Measurements from ENCODE around the gene KLK13.
A peak's percentile ranks its signal among the peaks of the same experiment; 100 is the strongest.

Gene KLK13

DNA sequence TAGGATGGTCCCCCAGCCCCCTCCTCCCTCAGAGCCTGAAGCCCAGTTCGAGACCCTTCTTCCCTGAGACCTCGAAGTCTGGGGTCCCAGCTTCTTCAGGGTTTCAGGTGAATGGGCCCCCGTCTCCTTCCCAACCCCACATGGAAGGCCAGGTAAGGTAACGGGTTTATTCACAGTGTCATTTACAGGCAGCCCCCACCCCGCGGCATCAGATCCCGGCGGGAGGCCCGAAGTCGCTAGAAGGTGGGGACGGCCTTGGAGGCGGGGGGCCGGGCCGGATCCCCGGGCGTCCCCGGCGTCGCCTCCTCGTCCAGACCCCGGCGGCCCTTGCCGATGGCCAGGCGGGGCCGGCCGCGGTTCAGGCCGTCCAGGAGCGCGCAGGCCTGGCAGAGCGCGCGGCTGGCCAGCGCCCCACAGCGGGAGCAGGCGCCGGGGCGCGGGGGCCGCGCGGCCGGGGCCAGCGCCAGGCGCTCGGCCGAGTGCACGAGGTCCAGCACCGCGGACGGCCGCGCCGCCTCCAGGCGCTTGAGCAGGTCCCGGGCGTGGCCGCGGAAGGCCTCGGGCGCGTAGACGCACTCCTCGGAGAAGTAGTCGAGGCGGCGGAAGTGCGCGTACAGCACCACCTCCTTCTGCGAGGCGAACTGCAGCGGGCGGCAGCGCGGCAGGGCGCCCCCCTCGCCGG, 33.6 kb upstream of the KLK13 start:
- H3K18ac ChIP-seq (ENCODE audit: low read length) = no peak overlapping the region
- no peak overlapping the region for H3K14ac ChIP-seq (ENCODE audit: low read length)
- H3K79me1 ChIP-seq (ENCODE audit: low read length) = no peaks in the 10 kb centered on the region
- no peak overlapping the region for H3K4me2 ChIP-seq (ENCODE audit: low read length)
- no peak overlapping the region for H4K91ac ChIP-seq (ENCODE audit: low read depth, low read length)
- no peak overlapping the region for H4K8ac ChIP-seq (ENCODE audit: low read depth, low read length)
- H2AK5ac ChIP-seq (ENCODE audit: low read length) = no peak overlapping the region
- no peak for DNase-seq
- H2BK5ac ChIP-seq (ENCODE audit: low read depth, low read length, poor library complexity) = no peak overlapping the region
- H3K4ac ChIP-seq (ENCODE audit: low read depth, low read length) = no peak overlapping the region
- WGBS (ENCODE audit: extremely low coverage, insufficient coverage, insufficient read length) = no CpG with 5 or more reads among the region's 78 CpGs
- H2BK120ac ChIP-seq (ENCODE audit: insufficient read depth, low read length, poor library complexity) = no peak overlapping the region
- no peak overlapping the region for H2BK12ac ChIP-seq (ENCODE audit: low read length)
- H3K27me3 ChIP-seq (ENCODE audit: insufficient read depth, low read length) = no peaks in the 10 kb centered on the region
- H3K4me3 ChIP-seq (ENCODE audit: low read depth, low read length) = no peak overlapping the region
- no peaks in the 10 kb centered on the region for H3K79me2 ChIP-seq (ENCODE audit: control insufficient read depth, insufficient read depth, low read length, poor library complexity)
- no peak overlapping the region for H3K9ac ChIP-seq (ENCODE audit: low read length)
- H2AFZ ChIP-seq (ENCODE audit: insufficient read depth, low read length, poor library complexity) = no peak overlapping the region
- no peak overlapping the region for H4K12ac ChIP-seq (ENCODE audit: low read depth, low read length)
- no peak overlapping the region for H3K23ac ChIP-seq (ENCODE audit: low read length)
- peaks cover 2% of the 10 kb centered on the region for H3K9me3 ChIP-seq (ENCODE audit: insufficient read depth, low read depth, low read length)
- H3K36me3 ChIP-seq (ENCODE audit: control insufficient read depth in 1 of 2, insufficient read depth in 2 of 2, low read length in 2 of 2) = peaks cover 20 to 21% of the 10 kb centered on the region in 2 experiments
- no peak overlapping the region for H3K27ac ChIP-seq (ENCODE audit: low read depth, low read length)
- no peaks in the 10 kb centered on the region for H3K4me1 ChIP-seq (ENCODE audit: control insufficient read depth in 1 of 2, insufficient read depth in 2 of 2, low read length in 2 of 2)

DNA sequence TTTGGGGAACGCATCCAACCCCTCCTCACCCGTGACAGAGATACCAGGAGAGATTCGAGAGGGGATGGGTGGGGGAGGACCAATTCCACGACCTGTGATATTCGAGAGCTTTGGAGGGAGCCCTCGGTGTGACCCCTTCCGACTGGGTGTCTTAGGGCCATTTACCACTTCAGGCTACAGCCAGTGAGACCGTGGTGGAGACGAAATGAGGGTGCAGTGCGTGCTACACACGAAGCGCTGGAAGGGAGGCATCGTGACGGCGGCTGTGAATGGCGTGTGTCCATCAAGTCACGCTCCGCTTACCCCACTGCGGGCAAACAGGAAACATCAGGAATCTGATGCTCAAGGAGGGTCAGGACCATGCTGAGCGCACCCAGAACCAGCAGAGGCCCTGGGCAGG, 32.9 kb upstream of the KLK13 start:
- H3K79me1 ChIP-seq (ENCODE audit: low read length) = no peaks in the 10 kb centered on the region
- H4K8ac ChIP-seq (ENCODE audit: low read depth, low read length) = no peak overlapping the region
- H2AFZ ChIP-seq (ENCODE audit: insufficient read depth, low read length, poor library complexity) = no peak overlapping the region
- no peak overlapping the region for H2AK5ac ChIP-seq (ENCODE audit: low read length)
- no peak for DNase-seq
- H3K23ac ChIP-seq (ENCODE audit: low read length) = no peak overlapping the region
- H3K4me1 ChIP-seq (ENCODE audit: control insufficient read depth in 1 of 2, insufficient read depth in 2 of 2, low read length in 2 of 2) = no peaks in the 10 kb centered on the region
- H3K18ac ChIP-seq (ENCODE audit: low read length) = no peak overlapping the region
- no peaks in the 10 kb centered on the region for H3K27me3 ChIP-seq (ENCODE audit: insufficient read depth, low read length)
- WGBS (ENCODE audit: extremely low coverage, insufficient coverage, insufficient read length) = no CpG with 5 or more reads among the region's 20 CpGs
- H3K14ac ChIP-seq (ENCODE audit: low read length) = no peak overlapping the region
- H3K27ac ChIP-seq (ENCODE audit: low read depth, low read length) = no peak overlapping the region
- H4K91ac ChIP-seq (ENCODE audit: low read depth, low read length) = no peak overlapping the region
- H3K9me3 ChIP-seq (ENCODE audit: insufficient read depth, low read depth, low read length) = peaks cover 2% of the 10 kb centered on the region
- H2BK120ac ChIP-seq (ENCODE audit: insufficient read depth, low read length, poor library complexity) = no peak overlapping the region
- no peaks in the 10 kb centered on the region for H3K79me2 ChIP-seq (ENCODE audit: control insufficient read depth, insufficient read depth, low read length, poor library complexity)
- no peak overlapping the region for H2BK12ac ChIP-seq (ENCODE audit: low read length)
- H4K12ac ChIP-seq (ENCODE audit: low read depth, low read length) = no peak overlapping the region
- no peak overlapping the region for H3K4ac ChIP-seq (ENCODE audit: low read depth, low read length)
- no peak overlapping the region for H2BK5ac ChIP-seq (ENCODE audit: low read depth, low read length, poor library complexity)
- H3K4me3 ChIP-seq (ENCODE audit: low read depth, low read length) = no peak overlapping the region
- H3K36me3 ChIP-seq (ENCODE audit: control insufficient read depth in 1 of 2, insufficient read depth in 2 of 2, low read length in 2 of 2) = peaks cover 20 to 21% of the 10 kb centered on the region in 2 experiments
- H3K4me2 ChIP-seq (ENCODE audit: low read length) = no peak overlapping the region
- H3K9ac ChIP-seq (ENCODE audit: low read length) = no peak overlapping the region

GRCh38 chr19:51097166-51097738, 32.4 kb upstream of the KLK13 start:
- H2BK12ac ChIP-seq (ENCODE audit: low read length) = no peak overlapping the region
- DNase-seq = peak in 1 of 2 donors; percentile 60
- H2BK5ac ChIP-seq (ENCODE audit: low read depth, low read length, poor library complexity) = no peak overlapping the region
- H3K4ac ChIP-seq (ENCODE audit: low read depth, low read length) = no peak overlapping the region
- no peak overlapping the region for H3K9ac ChIP-seq (ENCODE audit: low read length)
- peak overlapping the region; percentile 14 for H2AFZ ChIP-seq (ENCODE audit: insufficient read depth, low read length, poor library complexity)
- H3K79me2 ChIP-seq (ENCODE audit: control insufficient read depth, insufficient read depth, low read length, poor library complexity) = no peaks in the 10 kb centered on the region
- no peaks in the 10 kb centered on the region for H3K79me1 ChIP-seq (ENCODE audit: low read length)
- H3K14ac ChIP-seq (ENCODE audit: low read length) = no peak overlapping the region
- no peak overlapping the region for H4K12ac ChIP-seq (ENCODE audit: low read depth, low read length)
- H2AK5ac ChIP-seq (ENCODE audit: low read length) = no peak overlapping the region
- no peak overlapping the region for H2BK120ac ChIP-seq (ENCODE audit: insufficient read depth, low read length, poor library complexity)
- H3K23ac ChIP-seq (ENCODE audit: low read length) = no peak overlapping the region
- no peaks in the 10 kb centered on the region for H3K4me1 ChIP-seq (ENCODE audit: control insufficient read depth in 1 of 2, insufficient read depth in 2 of 2, low read length in 2 of 2)
- no peak overlapping the region for H4K8ac ChIP-seq (ENCODE audit: low read depth, low read length)
- no peak overlapping the region for H3K27ac ChIP-seq (ENCODE audit: low read depth, low read length)
- H3K4me2 ChIP-seq (ENCODE audit: low read length) = no peak overlapping the region
- no CpG with 5 or more reads among the region's 8 CpGs for WGBS (ENCODE audit: extremely low coverage, insufficient coverage, insufficient read length)
- H3K4me3 ChIP-seq (ENCODE audit: low read depth, low read length) = no peak overlapping the region
- H4K91ac ChIP-seq (ENCODE audit: low read depth, low read length) = no peak overlapping the region
- H3K9me3 ChIP-seq (ENCODE audit: insufficient read depth, low read depth, low read length) = peaks cover 2% of the 10 kb centered on the region
- H3K36me3 ChIP-seq (ENCODE audit: control insufficient read depth in 1 of 2, insufficient read depth in 2 of 2, low read length in 2 of 2) = peaks cover 16% of the 10 kb centered on the region in 2 experiments
- H3K18ac ChIP-seq (ENCODE audit: low read length) = no peak overlapping the region
- no peaks in the 10 kb centered on the region for H3K27me3 ChIP-seq (ENCODE audit: insufficient read depth, low read length)

GRCh38 chr19:51096473-51097165, 31.7 kb upstream of the KLK13 start:
- H4K91ac ChIP-seq (ENCODE audit: low read depth, low read length) = no peak overlapping the region
- no peak overlapping the region for H2BK5ac ChIP-seq (ENCODE audit: low read depth, low read length, poor library complexity)
- H3K4me1 ChIP-seq (ENCODE audit: control insufficient read depth in 1 of 2, insufficient read depth in 2 of 2, low read length in 2 of 2) = no peaks in the 10 kb centered on the region
- peaks cover 15 to 16% of the 10 kb centered on the region in 2 experiments for H3K36me3 ChIP-seq (ENCODE audit: control insufficient read depth in 1 of 2, insufficient read depth in 2 of 2, low read length in 2 of 2)
- no peak overlapping the region for H3K18ac ChIP-seq (ENCODE audit: low read length)
- no peaks in the 10 kb centered on the region for H3K27me3 ChIP-seq (ENCODE audit: insufficient read depth, low read length)
- H3K23ac ChIP-seq (ENCODE audit: low read length) = no peak overlapping the region
- WGBS (ENCODE audit: extremely low coverage, insufficient coverage, insufficient read length) = no CpG with 5 or more reads among the region's 6 CpGs
- H2AK5ac ChIP-seq (ENCODE audit: low read length) = no peak overlapping the region
- no peak overlapping the region for H4K12ac ChIP-seq (ENCODE audit: low read depth, low read length)
- H2BK120ac ChIP-seq (ENCODE audit: insufficient read depth, low read length, poor library complexity) = no peak overlapping the region
- no peaks in the 10 kb centered on the region for H3K79me1 ChIP-seq (ENCODE audit: low read length)
- H3K4ac ChIP-seq (ENCODE audit: low read depth, low read length) = no peak overlapping the region
- H2BK12ac ChIP-seq (ENCODE audit: low read length) = no peak overlapping the region
- no peak overlapping the region for H3K4me3 ChIP-seq (ENCODE audit: low read depth, low read length)
- H3K27ac ChIP-seq (ENCODE audit: low read depth, low read length) = no peak overlapping the region
- H4K8ac ChIP-seq (ENCODE audit: low read depth, low read length) = no peak overlapping the region
- no peak overlapping the region for H3K9ac ChIP-seq (ENCODE audit: low read length)
- no peak overlapping the region for H3K4me2 ChIP-seq (ENCODE audit: low read length)
- H2AFZ ChIP-seq (ENCODE audit: insufficient read depth, low read length, poor library complexity) = no peak overlapping the region
- H3K14ac ChIP-seq (ENCODE audit: low read length) = no peak overlapping the region
- no peaks in the 10 kb centered on the region for H3K79me2 ChIP-seq (ENCODE audit: control insufficient read depth, insufficient read depth, low read length, poor library complexity)
- H3K9me3 ChIP-seq (ENCODE audit: insufficient read depth, low read depth, low read length) = peaks cover 2% of the 10 kb centered on the region
- no peak for DNase-seq

Measured in trophoblast cell (in vitro differentiated cells and primary cell).